ENCODE data around the gene KLHL40. TPM values are rescaled to one million over a fixed set of nuclear protein-coding genes. Genes with fewer than 3 reads are reported as not detected.

The KLHL40 gene
- total and polyA plus RNA-seq, 12 donors: 0.03 to 0.54 (median 0.11) TPM; not detected in 9

- peaks cover 0 to 6% of the 10 kb centered on the region in 2 donors for H3K4me1 ChIP-seq (replicated peaks in 1 of 2)
- no peaks in the 10 kb centered on the region for H3K9me3 ChIP-seq (replicated peaks in 1 of 3)
- H3K27ac ChIP-seq: no peak overlapping the region
- TF ChIP-seq CTCF (IDR thresholded peaks at IDR 0.05): no peak
- no peak for TF ChIP-seq POLR2A (IDR thresholded peaks at IDR 0.05)
- 67 to 94% (median 92%) methylated on average over 1 of the region's 1 CpG; no CpG with 5 or more reads in 1 of the 4 donors for WGBS, 4 donors
- H3K4me3 ChIP-seq: no peak overlapping the region
- H3K36me3 ChIP-seq (replicated peaks in 1 of 2): no peaks in the 10 kb centered on the region
- DNase-seq: peak in 1 of 7 donors; percentile 18
- no peaks in the 10 kb centered on the region for H3K27me3 ChIP-seq
- intact Hi-C loops (cut with DNase I): no loop called here
These were observed 14.7 kb upstream of the KLHL40 start for GRCh38 chr3:42670670-42671069.

- Histone ChIP-seq H3K36me3 (replicated peaks in 1 of 2) (no peaks in the 10 kb centered on the region), H3K27ac (no peak overlapping the region), H3K9me3 (replicated peaks in 1 of 3) (no peaks in the 10 kb centered on the region), H3K4me3 (no peak overlapping the region), H3K27me3 (no peaks in the 10 kb centered on the region), H3K4me1 (replicated peaks in 1 of 2) (no peaks in the 10 kb centered on the region)
- intact Hi-C loops (cut with DNase I): no loop called here
- 57 to 67% (median 60%) methylated on average over 1 of the region's 1 CpG for WGBS, 4 donors
- no peak for TF ChIP-seq POLR2A (IDR thresholded peaks at IDR 0.05)
- TF ChIP-seq CTCF (IDR thresholded peaks at IDR 0.05): no peak
- DNase-seq: no peak
These were observed 12.8 kb upstream of the KLHL40 start for GRCh38 chr3:42672515-42672914.

- H3K9me3 ChIP-seq (replicated peaks in 1 of 3): no peaks in the 10 kb centered on the region
- TF ChIP-seq POLR2A (IDR thresholded peaks at IDR 0.05): no peak
- no peak for TF ChIP-seq CTCF (IDR thresholded peaks at IDR 0.05)
- DNase-seq: no peak
These were observed 12.3 kb upstream of the KLHL40 start for GRCh38 chr3:42673082-42673481.

GRCh38 chr3:42674146-42674545, 11.2 kb upstream of the KLHL40 start:
- DNase-seq: no peak
- Histone ChIP-seq H3K9me3 (replicated peaks in 1 of 3) (no peaks in the 10 kb centered on the region), H3K4me1 (replicated peaks in 1 of 2) (no peaks in the 10 kb centered on the region), H3K27me3 (no peaks in the 10 kb centered on the region), H3K36me3 (replicated peaks in 1 of 2) (no peaks in the 10 kb centered on the region), H3K27ac (no peak overlapping the region), H3K4me3 (no peak overlapping the region)
- 54 to 57% (median 55%) methylated on average over 3 of the region's 3 CpGs for WGBS, 4 donors
- intact Hi-C loops (cut with DNase I): no loop called here
- no peak for TF ChIP-seq CTCF (IDR thresholded peaks at IDR 0.05)
- TF ChIP-seq POLR2A (IDR thresholded peaks at IDR 0.05): no peak

More at GRCh38 chr3:42673082-42673481, 12.3 kb upstream of the KLHL40 start:
- Histone ChIP-seq H3K4me3 (no peak overlapping the region), H3K4me1 (replicated peaks in 1 of 2) (no peaks in the 10 kb centered on the region), H3K27me3 (no peaks in the 10 kb centered on the region), H3K27ac (no peak overlapping the region), H3K36me3 (replicated peaks in 1 of 2) (no peaks in the 10 kb centered on the region)
- intact Hi-C loops (cut with DNase I): no loop called here
